DMS 273 treated with DMSO at 0.1 percent for 48 hours (cell line): ENCODE measurements around the gene RNF26.

Experiments used
- DNase-seq: peaks from one replicate; lab custom pipeline; 2025; lab: John Stamatoyannopoulos, UW

The RNF26 gene

GRCh38 chr11:119334174-119334930 is at the start of gene RNF26:
Gene RNF26 (plus strand): TSS chr11:119334527. CDS start chr11:119335123, 596 bp downstream.
- peak; percentile 89 for DNase-seq

GRCh38 chr11:119285431-119285830 is 48.9 kb upstream of the RNF26 start:
- DNase-seq: no peak

- DNase-seq: no peak
These were observed 46.1 kb upstream of the RNF26 start for GRCh38 chr11:119288219-119288618.

GRCh38 chr11:119290894-119291497 is 43.3 kb upstream of the RNF26 start:
- DNase-seq: no peak

GRCh38 chr11:119293461-119293860 is 40.9 kb upstream of the RNF26 start:
- DNase-seq: no peak

- no peak for DNase-seq
These were observed 39.1 kb upstream of the RNF26 start for GRCh38 chr11:119295178-119295577.

- DNase-seq: no peak
These were observed 36.4 kb upstream of the RNF26 start for GRCh38 chr11:119297938-119298337.

- DNase-seq: no peak
These were observed 35.6 kb upstream of the RNF26 start for GRCh38 chr11:119298726-119299125.

- no peak for DNase-seq
These were observed 34.9 kb upstream of the RNF26 start for GRCh38 chr11:119299416-119299815.

GRCh38 chr11:119300198-119300964 is 33.9 kb upstream of the RNF26 start:
- no peak for DNase-seq

GRCh38 chr11:119303227-119303718 is 31.1 kb upstream of the RNF26 start:
- DNase-seq: no peak

GRCh38 chr11:119305556-119306372 is 28.6 kb upstream of the RNF26 start:
- DNase-seq: no peak

GRCh38 chr11:119306373-119306890 is 27.9 kb upstream of the RNF26 start:
- DNase-seq: no peak

- no peak for DNase-seq
These were observed 27.1 kb upstream of the RNF26 start for GRCh38 chr11:119307219-119307618.

GRCh38 chr11:119307974-119308373 is 26.4 kb upstream of the RNF26 start:
- DNase-seq: no peak

- DNase-seq: no peak
These were observed 24.9 kb upstream of the RNF26 start for GRCh38 chr11:119309411-119309810.

- no peak for DNase-seq
These were observed 24.2 kb upstream of the RNF26 start for GRCh38 chr11:119309953-119310681.

- no peak for DNase-seq
These were observed 23.7 kb upstream of the RNF26 start for GRCh38 chr11:119310682-119311052.

- DNase-seq: no peak
These were observed 19.6 kb upstream of the RNF26 start for GRCh38 chr11:119314726-119315125.

- DNase-seq: no peak
These were observed 19.0 kb upstream of the RNF26 start for GRCh38 chr11:119315131-119316015.
